ENCODE results near the gene RNU6-9. TPM values are rescaled to one million over a fixed set of nuclear protein-coding genes. Genes with fewer than 3 reads are reported as not detected.

RNU6-9 gene
- total RNA-seq, 1 donor from 2014 or later = not detected

DNA sequence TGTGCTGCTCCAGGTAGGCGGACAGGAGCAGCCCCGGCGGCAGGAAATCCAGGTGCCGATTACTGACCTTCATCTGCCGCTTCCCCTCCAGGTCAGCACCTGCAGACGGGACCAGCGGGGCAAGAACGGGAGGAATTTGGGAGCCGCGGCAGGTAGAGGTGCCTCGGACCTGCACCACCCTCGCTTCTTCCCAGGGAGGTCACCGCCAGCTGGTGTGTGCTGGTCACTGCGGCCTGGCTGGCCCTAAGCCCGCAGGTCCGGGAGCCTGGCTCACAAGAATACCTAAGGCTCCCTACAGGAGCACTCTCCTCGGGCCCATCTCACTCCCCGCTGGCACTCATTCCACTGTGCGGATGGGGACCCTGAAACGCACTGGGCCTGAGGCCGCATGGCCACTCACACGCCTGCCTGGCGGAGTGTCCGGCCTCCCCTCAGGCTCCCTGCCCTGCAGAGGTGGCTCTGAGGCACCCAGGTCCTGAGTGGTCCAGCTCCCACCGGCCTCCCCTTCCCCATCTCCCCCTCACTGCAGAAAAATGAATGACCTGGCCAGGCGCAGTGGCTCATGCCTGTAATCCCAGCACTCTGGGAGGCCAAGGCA lies 4.3 kb downstream of the RNU6-9 start:
- DNase-seq (ENCODE audit: low spot score) = no peak

DNA sequence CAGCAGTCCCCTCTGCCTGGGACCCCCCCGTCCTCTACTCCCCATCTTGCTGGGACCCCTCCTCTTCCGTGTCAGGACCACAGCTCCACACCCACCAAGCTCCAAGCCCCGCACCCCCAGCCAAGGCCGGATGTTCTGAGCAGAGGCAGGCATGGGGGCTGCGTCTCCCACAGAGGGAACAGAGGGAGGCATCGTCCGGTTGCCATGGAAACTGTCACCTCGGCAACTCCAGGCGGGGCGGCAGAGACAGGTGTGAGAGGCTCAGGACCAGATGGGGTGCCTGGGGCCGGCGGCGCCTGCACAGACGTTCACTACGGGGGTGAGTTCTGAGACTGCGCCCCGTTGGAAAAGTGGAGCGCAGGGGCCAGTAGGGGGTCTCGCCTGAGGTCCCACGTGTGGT lies 5.4 kb downstream of the RNU6-9 start:
- DNase-seq (ENCODE audit: low spot score) = no peak

GRCh38 chr19:899336-900042 lies 6.2 kb downstream of the RNU6-9 start:
- DNase-seq (ENCODE audit: low spot score) = no peak

GRCh38 chr19:900043-900301 lies 6.7 kb downstream of the RNU6-9 start:
- DNase-seq (ENCODE audit: low spot score) = no peak

- no peak for DNase-seq (ENCODE audit: low spot score)
Observed at GRCh38 chr19:900302-901111, 7.2 kb downstream of the RNU6-9 start.

DNA sequence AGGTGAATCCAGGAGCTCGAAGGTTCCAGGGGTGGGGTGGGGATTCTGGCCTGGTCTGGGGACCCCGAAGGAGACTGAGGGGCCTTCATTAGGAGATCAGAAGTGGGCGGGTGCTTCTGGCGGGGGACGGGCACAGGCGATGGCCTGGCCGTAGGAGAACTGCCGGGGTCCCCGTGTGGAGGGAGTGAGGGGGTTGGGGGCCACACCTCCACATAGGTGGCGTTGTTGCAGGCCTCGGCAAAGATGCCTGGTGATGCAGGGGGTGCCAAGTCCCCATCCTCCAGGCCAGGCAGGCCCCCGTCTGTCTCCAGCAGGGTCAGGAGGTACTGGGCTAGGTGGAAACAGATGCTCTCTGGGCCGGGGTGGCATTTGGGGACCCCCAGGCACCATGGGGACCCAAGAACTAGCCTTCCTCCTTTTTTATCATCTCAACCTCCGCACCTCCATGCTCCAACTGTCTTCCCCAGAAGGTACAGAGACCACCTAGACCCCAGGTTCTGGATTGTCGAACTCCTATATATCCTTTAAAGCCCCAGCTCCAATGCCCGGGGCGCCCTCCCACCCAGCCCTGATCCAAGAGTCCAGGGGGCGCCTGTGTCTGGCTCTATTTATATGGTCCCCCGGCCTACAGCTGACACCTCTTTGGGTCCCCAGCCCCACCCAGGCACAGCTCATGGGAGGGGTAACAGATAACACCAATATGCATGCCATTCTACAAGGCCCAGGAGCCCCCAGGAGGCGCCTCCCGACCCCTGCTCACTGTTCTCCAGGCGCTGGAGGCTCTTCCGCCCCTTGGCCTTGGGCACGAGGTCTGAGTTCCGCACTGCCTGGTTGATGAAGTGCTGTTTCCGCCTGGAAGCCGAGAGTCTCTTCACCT lies 8.2 kb downstream of the RNU6-9 start:
- DNase-seq (ENCODE audit: low spot score) = no peak

DNA sequence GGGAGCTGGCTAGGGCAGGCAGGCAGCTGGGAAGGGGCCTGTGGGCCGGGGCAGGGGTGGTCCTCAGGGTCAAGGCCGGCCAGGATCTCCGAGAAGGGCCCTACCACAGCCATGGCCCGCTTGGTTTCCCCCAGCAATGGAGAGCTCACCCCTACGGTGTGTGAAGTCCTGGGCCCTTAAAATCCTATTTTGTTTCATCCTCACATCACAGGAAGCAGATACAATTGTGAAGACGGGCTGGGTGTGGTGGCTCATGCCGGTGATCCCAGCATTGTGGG lies 8.7 kb downstream of the RNU6-9 start:
- no peak for DNase-seq (ENCODE audit: low spot score)

- no peak for DNase-seq (ENCODE audit: low spot score)
Observed at GRCh38 chr19:902446-903226, 9.4 kb downstream of the RNU6-9 start.

- DNase-seq (ENCODE audit: low spot score) = no peak
Observed at GRCh38 chr19:903266-903797, 10.0 kb downstream of the RNU6-9 start.

DNA sequence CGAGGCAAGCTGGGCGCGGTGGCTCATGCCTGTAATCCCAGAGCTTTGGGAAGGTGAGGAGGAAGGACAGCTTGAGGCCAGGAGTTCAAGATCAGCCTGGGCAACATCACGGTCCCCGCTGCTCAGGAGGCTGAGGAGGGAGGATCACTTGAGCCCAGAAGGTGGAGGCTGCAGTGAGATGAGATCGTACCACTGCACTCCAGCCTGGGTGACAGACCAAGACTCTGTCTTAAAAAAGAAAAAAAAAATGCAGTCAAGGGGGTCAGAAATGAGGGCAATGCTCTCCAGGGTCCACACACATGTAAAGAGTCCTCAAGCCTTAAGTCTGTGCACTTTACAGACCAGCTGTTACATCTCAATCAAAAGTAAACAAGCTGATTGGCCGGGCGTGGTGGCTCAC lies 11.3 kb downstream of the RNU6-9 start:
- no peak for DNase-seq (ENCODE audit: low spot score)

GRCh38 chr19:906480-906879 lies 13.2 kb downstream of the RNU6-9 start:
- no peak for DNase-seq (ENCODE audit: low spot score)

- no peak for DNase-seq (ENCODE audit: low spot score)
Observed at GRCh38 chr19:907183-907853, 14.0 kb downstream of the RNU6-9 start.

GRCh38 chr19:911197-912033 lies 18.1 kb downstream of the RNU6-9 start:
- DNase-seq (ENCODE audit: low spot score) = no peak

GRCh38 chr19:912181-913079 lies 19.1 kb downstream of the RNU6-9 start:
- no peak for DNase-seq (ENCODE audit: low spot score)

- DNase-seq (ENCODE audit: low spot score) = peak; percentile 95
Observed at GRCh38 chr19:913080-913748, 19.9 kb downstream of the RNU6-9 start, which contains the start of gene R3HDM4. Gene R3HDM4 (minus strand): TSS chr19:913219. CDS start chr19:913157, 62 bp downstream.

- no peak for DNase-seq (ENCODE audit: low spot score)
Observed at GRCh38 chr19:916645-917322, 23.5 kb downstream of the RNU6-9 start.
